GM18870 (cell line): ENCODE results near the gene LYZL1.
"Not testable (repeated sequence)": the region's sequence is repeated elsewhere in the genome, so short reads cannot be mapped to it uniquely, and the experiment has no call there.

Source experiments
- ATAC-seq: cut with Tn5 transposase; IDR thresholded peaks from one replicate; pipeline ENCODE4 v1.9.1; 2021; ENCODE audit warnings: moderate library complexity; ENCODE audit not compliant: unreplicated experiment

The LYZL1 gene

DNA sequence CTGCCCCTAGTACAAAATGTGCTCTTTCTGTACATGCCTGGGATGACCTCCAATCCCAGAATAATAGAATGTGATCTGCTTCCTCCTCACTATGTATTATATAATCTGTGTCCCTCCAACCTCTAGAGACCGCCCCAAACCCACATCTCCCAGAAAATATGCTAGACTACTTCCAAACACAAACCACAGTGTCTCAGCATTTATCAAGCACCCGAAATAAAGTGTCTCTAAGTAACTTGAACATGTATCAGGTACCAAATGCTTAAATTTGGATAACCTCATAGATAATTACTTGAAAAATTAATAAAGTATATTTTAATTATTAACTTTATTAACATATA is 16.1 kb downstream of the LYZL1 start:
- ATAC-seq = no peak

- ATAC-seq = no peak
Measured at GRCh38 chr10:29306688-29307087, 17.8 kb downstream of the LYZL1 start.

GRCh38 chr10:29308142-29308541 is 19.3 kb downstream of the LYZL1 start:
- ATAC-seq = not testable (repeated sequence)

- ATAC-seq = no peak
Measured at GRCh38 chr10:29309465-29309864, 20.6 kb downstream of the LYZL1 start.

GRCh38 chr10:29310463-29310862 is 21.6 kb downstream of the LYZL1 start:
- not testable (repeated sequence) for ATAC-seq

DNA sequence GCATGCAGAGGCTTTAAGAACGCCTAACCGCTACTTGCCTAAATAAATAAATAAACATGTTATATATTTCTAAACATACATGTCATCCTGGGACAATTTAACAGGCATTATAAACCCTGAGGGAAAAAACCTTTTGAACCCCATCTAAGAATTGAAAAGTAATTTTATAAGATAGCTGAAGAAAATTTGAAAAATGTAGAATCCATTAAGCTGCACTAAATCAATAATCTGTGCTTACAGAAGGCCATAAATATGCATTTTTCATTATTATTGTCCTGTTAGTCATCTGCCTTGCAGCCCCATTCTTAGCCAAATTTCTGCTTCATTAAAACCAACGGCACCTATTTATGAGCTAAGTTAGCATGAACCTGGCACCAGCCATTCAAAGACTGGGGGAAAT is 24.2 kb downstream of the LYZL1 start:
- ATAC-seq = no peak

DNA sequence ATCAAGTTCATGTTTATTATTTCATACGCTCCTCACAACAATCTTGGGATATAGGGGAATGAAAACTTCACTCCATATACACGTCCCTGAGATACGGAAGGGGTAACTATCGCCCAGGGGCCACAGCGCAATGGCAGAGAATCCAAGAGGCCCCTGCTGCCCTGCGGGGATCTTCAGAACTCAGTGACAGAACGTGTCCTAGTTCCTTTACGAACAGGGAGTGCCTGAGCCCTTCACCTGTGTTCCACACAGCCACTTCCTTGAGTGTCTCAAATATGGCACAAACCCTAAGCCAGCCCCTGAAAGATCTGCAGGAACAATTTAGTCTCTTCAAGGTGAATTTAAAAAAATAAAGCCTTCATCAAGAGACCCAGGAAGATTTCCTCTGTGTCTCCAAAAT is 25.9 kb downstream of the LYZL1 start:
- ATAC-seq = no peak

GRCh38 chr10:29315814-29316213 is 26.9 kb downstream of the LYZL1 start:
- no peak for ATAC-seq

DNA sequence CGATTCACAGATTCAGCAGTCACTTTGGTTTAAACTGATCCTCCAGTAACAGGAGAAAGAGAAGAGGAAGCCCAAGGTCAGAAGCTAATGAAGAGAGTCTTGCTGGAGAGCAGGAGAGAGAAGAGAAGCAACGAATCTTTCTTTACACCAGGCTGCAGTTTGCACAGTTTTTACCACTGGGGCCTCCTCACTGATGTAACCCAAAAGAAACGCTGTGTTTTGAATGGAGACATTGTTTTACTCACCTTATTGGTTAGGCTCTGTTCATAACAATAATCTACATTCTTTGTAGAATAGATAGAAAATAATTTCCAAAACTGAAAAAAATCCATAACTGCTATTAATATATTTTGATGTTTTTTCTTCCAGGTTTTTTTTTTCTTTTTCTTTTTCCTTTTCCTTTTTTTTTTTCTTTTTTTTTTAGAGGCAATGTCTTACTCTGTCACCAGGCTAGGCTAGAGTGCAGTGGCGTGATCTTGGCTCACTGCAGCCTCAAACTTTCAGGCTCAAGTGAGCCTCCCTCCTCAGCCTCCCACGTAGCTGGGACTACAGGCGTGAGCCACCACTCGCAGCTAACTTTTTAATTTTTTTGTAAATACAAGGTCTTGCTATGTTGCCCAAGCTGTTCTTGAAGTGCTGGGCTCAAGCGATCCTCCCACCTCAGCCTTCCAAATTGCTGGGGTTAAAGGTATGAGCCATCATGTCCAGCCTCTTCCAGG is 27.6 kb downstream of the LYZL1 start:
- ATAC-seq = no peak

DNA sequence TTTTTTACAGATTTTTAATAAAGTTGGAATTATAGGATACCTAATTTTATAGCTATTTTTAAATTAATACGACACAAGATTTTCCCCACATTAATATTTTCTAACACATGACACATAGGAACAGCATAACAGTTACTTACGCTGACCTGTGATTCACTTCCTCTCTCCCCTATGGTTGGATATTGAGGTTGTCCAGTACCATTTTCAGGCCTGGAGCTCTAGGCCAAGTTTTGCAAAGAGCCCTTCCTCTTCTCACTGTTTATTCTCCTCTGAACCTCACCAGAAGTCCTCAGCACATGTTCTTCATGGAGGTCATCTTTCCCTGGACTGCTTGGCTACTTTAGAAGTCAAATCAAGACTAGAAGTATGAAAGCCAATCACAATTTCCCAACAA is 28.2 kb downstream of the LYZL1 start:
- no peak for ATAC-seq

DNA sequence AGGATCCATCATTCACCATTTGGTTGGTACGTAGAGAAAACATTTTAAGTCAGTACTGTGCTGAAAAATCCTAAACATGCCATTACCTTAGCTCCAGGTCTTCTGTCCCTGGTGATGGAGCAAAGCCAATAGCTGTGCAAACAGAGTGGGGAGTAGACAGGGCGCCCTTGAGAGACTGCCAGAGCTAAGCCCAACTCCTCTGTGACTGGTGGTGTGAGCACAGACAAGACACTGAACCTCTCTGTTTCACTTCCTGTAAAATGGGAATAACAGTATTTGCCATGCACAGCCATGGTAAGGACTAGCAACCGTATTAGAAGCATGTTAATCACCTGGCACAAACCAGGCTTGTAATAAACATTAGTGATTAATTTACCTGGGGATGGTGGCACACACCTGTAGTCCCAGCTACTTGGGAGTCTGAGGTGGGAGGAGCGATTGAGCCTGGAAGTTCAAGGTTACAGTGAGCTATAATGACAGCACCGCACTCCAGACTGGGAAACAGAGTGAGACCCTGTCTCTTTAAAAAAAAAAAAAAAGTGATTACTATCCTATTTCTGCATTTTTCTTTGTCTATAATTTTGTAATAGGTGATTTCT is 28.7 kb downstream of the LYZL1 start:
- ATAC-seq = no peak

DNA sequence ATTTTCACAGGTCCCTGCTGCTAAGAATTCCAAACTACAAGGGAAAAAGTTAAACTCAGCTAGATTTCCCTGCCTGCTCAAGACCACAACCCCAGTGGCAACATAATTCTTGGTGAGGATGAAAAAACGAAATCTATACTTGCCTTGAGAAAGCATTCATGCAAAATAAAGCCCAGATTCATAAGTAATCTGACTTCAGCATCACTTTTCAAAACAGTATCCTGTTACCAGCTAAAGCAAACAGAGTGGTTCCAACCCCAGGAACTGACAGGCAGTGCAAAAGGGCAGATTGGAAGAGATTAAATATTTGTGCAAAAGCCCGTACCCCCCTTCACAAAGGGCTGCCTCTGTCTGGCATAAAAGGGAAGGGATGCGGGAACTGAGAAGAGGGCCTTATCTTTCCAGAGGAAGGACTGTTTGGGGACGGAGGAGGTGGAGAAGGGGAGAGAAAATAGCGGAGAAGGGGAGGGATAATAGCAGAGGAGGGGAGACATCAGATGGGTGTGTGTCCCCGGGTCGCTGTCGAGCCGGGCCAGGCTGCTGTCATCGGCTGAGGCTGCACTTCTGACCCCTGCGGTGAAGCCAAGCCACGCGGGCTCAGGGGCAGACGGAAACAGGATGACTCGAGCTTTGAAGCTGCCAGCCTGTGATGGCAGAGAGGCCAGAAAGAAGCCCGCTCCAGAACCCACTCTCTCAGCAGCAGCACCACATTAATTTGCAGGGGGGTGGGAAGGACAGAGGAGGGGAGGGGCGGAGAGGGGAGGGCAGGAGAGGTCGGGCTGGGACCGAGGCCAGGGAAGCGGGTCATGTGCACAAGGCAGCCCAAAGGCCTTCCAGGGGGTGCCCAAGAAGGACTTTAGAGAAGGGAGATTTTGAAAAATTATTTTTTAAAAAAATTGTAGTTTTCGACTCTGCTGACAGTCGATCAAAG is 29.5 kb downstream of the LYZL1 start:
- ATAC-seq = not testable (repeated sequence)

- no peak for ATAC-seq
Measured at GRCh38 chr10:29319205-29319781, 30.4 kb downstream of the LYZL1 start.

- ATAC-seq = not testable (repeated sequence)
Measured at GRCh38 chr10:29320680-29321121, 31.8 kb downstream of the LYZL1 start.

DNA sequence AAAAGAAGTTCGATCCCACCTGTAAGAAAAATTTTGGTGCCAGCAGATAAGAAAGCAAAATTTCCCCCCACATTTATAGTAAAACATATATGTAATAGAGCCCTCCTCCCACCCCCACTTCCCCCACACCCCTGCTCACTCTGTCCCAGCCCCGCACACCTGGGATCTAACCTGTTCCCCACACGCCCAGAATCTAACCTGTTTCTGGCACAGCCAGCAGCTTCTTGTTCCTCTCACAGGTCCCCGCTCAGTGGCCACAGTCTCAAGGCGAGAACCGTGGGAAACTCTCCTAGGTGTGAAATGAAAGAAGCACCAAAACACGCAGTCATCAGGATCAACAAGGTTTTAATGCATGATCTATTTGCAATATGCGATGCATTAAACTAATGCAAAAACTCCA is 32.8 kb downstream of the LYZL1 start:
- ATAC-seq = no peak

GRCh38 chr10:29322918-29323317 is 34.0 kb downstream of the LYZL1 start:
- no peak for ATAC-seq

GRCh38 chr10:29323367-29323766 is 34.5 kb downstream of the LYZL1 start:
- ATAC-seq = no peak

GRCh38 chr10:29324220-29324841 is 35.5 kb downstream of the LYZL1 start:
- ATAC-seq = no peak

DNA sequence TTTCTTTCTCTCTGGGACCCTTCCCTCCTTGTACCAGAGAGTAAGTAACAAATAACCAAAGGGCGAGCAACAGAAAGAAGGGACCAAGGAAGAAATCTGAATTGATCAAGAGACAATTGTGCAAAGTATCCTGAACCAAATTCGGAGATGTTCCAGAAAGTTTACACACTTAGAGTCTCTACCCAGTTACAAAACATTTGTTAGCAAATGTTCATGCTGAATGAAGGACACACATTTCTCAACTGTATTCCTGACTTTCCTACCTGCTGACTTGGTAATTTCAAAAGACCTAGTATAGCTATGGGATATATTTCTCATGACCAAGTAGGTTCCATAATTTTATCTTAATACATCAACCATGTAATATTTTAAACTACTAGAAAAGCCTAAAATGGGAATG is 37.4 kb downstream of the LYZL1 start:
- no peak for ATAC-seq

DNA sequence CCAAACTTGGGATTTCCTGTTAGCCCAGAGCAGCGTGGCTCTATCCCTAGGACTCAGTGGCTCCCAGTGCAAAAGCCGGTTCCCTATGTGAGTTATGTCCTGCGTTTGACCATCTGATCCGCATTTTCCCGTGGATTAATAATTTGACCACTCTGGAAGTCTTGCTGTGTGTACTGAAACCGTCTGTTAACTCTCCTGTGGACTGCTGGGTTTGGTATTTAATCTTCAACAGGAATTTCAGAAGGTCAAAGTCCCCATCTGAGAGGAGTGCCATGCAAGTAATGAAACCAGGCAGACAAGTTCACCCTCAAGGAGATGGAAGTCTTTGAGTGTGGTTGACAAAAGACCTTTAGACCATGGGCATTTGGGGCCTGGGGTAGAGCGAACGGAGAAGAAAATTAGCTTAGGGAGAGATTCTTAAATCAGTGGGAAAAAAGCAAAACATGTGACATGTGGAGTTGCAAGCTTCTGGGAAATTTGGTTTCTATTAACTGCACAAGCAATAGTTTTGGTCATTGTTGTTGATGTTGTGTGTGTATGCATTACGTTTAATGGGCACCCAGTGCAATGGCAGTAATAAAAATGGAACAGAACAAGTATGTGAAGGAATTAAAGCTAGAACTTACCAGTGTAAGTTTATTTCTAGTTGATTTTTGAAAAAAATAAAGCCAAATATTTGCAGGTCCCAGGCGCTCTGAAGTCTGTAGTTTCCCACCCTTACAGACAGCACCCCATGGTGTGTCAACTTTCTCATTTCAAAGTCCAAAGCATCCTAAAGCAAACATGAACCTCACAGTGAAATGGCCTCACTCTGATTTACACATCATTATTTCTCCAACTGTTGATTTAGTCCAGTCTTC is 38.2 kb downstream of the LYZL1 start:
- ATAC-seq = no peak
